Esophagus squamous epithelium (tissue), 4 donors: ENCODE measurements around the gene GPR137.

Experiments
- POLR2A ChIP-seq, 4 donors: fragments of 450-650 bp; IDR thresholded peaks; one replicate each; pipeline ENCODE4 v1.6.1; 2017; ENCODE audit warnings: antibody characterized with exemption in 4 of 4, mild to moderate bottlenecking in 4 of 4, moderate library complexity in 3 of 4
- TF ChIP-seq, protein P1 (sequence below), 6 experiments: fragments of 450-650 bp in 4 of 6; fragments of 200-600 bp in 2 of 6; sonication (generic) in 2 of 6; IDR thresholded peaks; one replicate each; pipeline ENCODE4 v1.5.1; 2016 to 2019; ENCODE audit warnings: antibody characterized with exemption in 6 of 6, mild to moderate bottlenecking in 4 of 6, moderate library complexity in 4 of 6

DNA sequence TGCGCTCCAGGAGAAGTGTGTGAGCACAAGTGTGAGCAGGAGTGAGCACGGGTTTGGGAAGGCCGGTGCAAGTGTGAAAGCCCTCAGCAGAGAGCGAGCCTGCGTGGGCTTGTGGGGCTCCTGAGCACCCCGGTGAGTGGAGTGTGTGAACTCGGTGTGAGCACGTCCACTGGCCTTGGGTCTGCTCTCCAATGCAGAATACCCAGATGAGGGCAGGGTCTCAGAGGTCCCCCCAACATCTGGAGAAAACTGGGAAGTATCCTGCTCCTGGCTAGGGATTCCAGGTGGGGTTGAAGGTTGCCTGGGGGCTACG is 20.9 kb downstream of the GPR137 start:
- TF ChIP-seq, protein P1, sequence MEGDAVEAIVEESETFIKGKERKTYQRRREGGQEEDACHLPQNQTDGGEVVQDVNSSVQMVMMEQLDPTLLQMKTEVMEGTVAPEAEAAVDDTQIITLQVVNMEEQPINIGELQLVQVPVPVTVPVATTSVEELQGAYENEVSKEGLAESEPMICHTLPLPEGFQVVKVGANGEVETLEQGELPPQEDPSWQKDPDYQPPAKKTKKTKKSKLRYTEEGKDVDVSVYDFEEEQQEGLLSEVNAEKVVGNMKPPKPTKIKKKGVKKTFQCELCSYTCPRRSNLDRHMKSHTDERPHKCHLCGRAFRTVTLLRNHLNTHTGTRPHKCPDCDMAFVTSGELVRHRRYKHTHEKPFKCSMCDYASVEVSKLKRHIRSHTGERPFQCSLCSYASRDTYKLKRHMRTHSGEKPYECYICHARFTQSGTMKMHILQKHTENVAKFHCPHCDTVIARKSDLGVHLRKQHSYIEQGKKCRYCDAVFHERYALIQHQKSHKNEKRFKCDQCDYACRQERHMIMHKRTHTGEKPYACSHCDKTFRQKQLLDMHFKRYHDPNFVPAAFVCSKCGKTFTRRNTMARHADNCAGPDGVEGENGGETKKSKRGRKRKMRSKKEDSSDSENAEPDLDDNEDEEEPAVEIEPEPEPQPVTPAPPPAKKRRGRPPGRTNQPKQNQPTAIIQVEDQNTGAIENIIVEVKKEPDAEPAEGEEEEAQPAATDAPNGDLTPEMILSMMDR (IDR thresholded peaks at IDR 0.05), result no peak
- TF ChIP-seq POLR2A (IDR thresholded peaks at IDR 0.05), result no peak
